NCI-H748 treated with DMSO at 0.1 percent for 48 hours (cell line): ENCODE data around the gene NISCH.

Source experiments
- DNase-seq: peaks from one replicate; lab custom pipeline; 2025; lab: John Stamatoyannopoulos, UW

The NISCH gene

GRCh38 chr3:52490939-52491526, 35.6 kb downstream of the NISCH start:
- no peak for DNase-seq

- DNase-seq = no peak
Observed at GRCh38 chr3:52492059-52492458, 36.7 kb downstream of the NISCH start.

GRCh38 chr3:52493232-52494017, 38.0 kb downstream of the NISCH start:
- no peak for DNase-seq

GRCh38 chr3:52494445-52494844, 39.0 kb downstream of the NISCH start:
- DNase-seq = no peak

GRCh38 chr3:52494886-52495495, 39.6 kb downstream of the NISCH start, which contains the start of gene STAB1:
Gene STAB1 (plus strand): TSS chr3:52495338. CDS start chr3:52495414, 76 bp downstream.
- no peak for DNase-seq

- no peak for DNase-seq
Observed at GRCh38 chr3:52495777-52496602, 40.6 kb downstream of the NISCH start.

GRCh38 chr3:52498137-52499054, 43.0 kb downstream of the NISCH start:
- no peak for DNase-seq

- DNase-seq = no peak
Observed at GRCh38 chr3:52501046-52501445, 45.6 kb downstream of the NISCH start.

- DNase-seq = no peak
Observed at GRCh38 chr3:52502001-52502400, 46.6 kb downstream of the NISCH start.

- no peak for DNase-seq
Observed at GRCh38 chr3:52502808-52503350, 47.5 kb downstream of the NISCH start.

- no peak for DNase-seq
Observed at GRCh38 chr3:52503788-52504424, 48.5 kb downstream of the NISCH start.

GRCh38 chr3:52504977-52505376, 49.6 kb downstream of the NISCH start:
- DNase-seq = no peak

- no peak for DNase-seq
Observed at GRCh38 chr3:52506266-52506966, 51.0 kb downstream of the NISCH start.

GRCh38 chr3:52507359-52507758, 52.0 kb downstream of the NISCH start:
- DNase-seq = no peak

GRCh38 chr3:52509753-52510328, 54.4 kb downstream of the NISCH start:
- DNase-seq = no peak

GRCh38 chr3:52511509-52511908, 56.1 kb downstream of the NISCH start:
- no peak for DNase-seq

- DNase-seq = no peak
Observed at GRCh38 chr3:52512105-52512504, 56.7 kb downstream of the NISCH start.

GRCh38 chr3:52512727-52513126, 57.3 kb downstream of the NISCH start:
- no peak for DNase-seq

- no peak for DNase-seq
Observed at GRCh38 chr3:52513281-52513680, 57.9 kb downstream of the NISCH start.
